Pons (tissue), 1 donor: ENCODE data around the gene PTTG2.
"Not testable (repeated sequence)": the region's sequence is repeated elsewhere in the genome, so short reads cannot be mapped to it uniquely, and the experiment has no call there.

Experiments
- DNase-seq: peaks from one replicate; pipeline ENCODE4 v3.0.0-alpha.2; 2016; ENCODE audit warnings: low spot score

PTTG2 gene

GRCh38 chr4:37956941-37957340, 3.3 kb upstream of the PTTG2 start:
- DNase-seq: no peak

- no peak for DNase-seq
Observed at GRCh38 chr4:37958932-37959331, 1.3 kb upstream of the PTTG2 start.

GRCh38 chr4:37960679-37961450, 667 bp downstream of the PTTG2 start:
- no peak for DNase-seq

GRCh38 chr4:37964734-37965457, 4.7 kb downstream of the PTTG2 start:
- DNase-seq: no peak

GRCh38 chr4:37966044-37966443, 5.8 kb downstream of the PTTG2 start:
- DNase-seq: no peak

- DNase-seq: no peak
Observed at GRCh38 chr4:37967736-37968135, 7.5 kb downstream of the PTTG2 start.

GRCh38 chr4:37968747-37969146, 8.5 kb downstream of the PTTG2 start:
- no peak for DNase-seq

- DNase-seq: peak; percentile 41
Observed at GRCh38 chr4:37970702-37971101, 10.5 kb downstream of the PTTG2 start.

- no peak for DNase-seq
Observed at GRCh38 chr4:37971202-37971601, 11.0 kb downstream of the PTTG2 start.

- no peak for DNase-seq
Observed at GRCh38 chr4:37973441-37973840, 13.2 kb downstream of the PTTG2 start.

GRCh38 chr4:37975321-37975822, 15.2 kb downstream of the PTTG2 start:
- not testable (repeated sequence) for DNase-seq

GRCh38 chr4:37976507-37976906, 16.3 kb downstream of the PTTG2 start:
- DNase-seq: no peak

- DNase-seq: peak; percentile 31
Observed at GRCh38 chr4:37976991-37977470, 16.8 kb downstream of the PTTG2 start.

GRCh38 chr4:37977471-37978247, 17.5 kb downstream of the PTTG2 start:
- peak; percentile 69 for DNase-seq

GRCh38 chr4:37978248-37978924, 18.2 kb downstream of the PTTG2 start:
- peak; percentile 19 for DNase-seq

GRCh38 chr4:37980246-37980645, 20.0 kb downstream of the PTTG2 start:
- DNase-seq: no peak

- DNase-seq: no peak
Observed at GRCh38 chr4:37981425-37981824, 21.2 kb downstream of the PTTG2 start.

GRCh38 chr4:37981844-37982720, 21.9 kb downstream of the PTTG2 start:
- DNase-seq: no peak

GRCh38 chr4:37982736-37983135, 22.5 kb downstream of the PTTG2 start:
- DNase-seq: no peak

- DNase-seq: no peak
Observed at GRCh38 chr4:37983951-37984350, 23.8 kb downstream of the PTTG2 start.
